Right renal cortex interstitium (tissue), 3 donors: Measurements from ENCODE around the gene WIZ. TPM values are rescaled to one million over a fixed set of nuclear protein-coding genes. Genes with fewer than 3 reads are reported as not detected.
"Not testable (repeated sequence)": the region's sequence is repeated elsewhere in the genome, so short reads cannot be mapped to it uniquely, and the experiment has no call there.

Experiments used
- DNase-seq, 3 donors: peaks; one replicate each; pipeline ENCODE4 v3.0.0-alpha.2; 2013; ENCODE audit warnings: low read depth in 3 of 3, low spot score in 2 of 3
- polyA plus RNA-seq, 3 donors: library from polyadenylated mRNA; unstranded; fragments of 120-200 nt; gene quantifications; one replicate each; pipeline ENCODE4 v1.2.1, GENCODE V29; 2013; ENCODE audit not compliant: insufficient read length in 3 of 3

Gene WIZ
- polyA plus RNA-seq, 3 donors = 22.4 to 26.1 (median 22.4) TPM

DNA sequence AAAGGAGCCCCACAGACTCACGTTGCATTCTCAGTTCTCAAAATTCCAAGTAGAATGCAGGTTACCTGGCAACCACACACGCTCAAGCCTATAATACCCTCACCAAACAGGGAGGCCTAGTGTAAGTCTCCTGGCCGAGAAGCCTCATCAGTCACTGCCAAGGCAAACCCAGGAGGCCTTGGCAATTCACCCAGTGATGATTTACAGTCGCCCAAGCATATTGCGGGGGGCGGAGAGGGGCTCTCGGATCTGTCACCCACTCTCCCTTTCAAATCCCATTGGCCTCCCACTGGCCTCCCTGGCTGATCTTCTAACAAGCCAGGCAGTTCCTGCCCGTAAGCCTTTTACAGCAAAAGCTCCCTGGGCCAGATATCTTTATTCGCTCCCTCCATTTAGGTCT lies 32.1 kb downstream of the WIZ start:
- no peak for DNase-seq

DNA sequence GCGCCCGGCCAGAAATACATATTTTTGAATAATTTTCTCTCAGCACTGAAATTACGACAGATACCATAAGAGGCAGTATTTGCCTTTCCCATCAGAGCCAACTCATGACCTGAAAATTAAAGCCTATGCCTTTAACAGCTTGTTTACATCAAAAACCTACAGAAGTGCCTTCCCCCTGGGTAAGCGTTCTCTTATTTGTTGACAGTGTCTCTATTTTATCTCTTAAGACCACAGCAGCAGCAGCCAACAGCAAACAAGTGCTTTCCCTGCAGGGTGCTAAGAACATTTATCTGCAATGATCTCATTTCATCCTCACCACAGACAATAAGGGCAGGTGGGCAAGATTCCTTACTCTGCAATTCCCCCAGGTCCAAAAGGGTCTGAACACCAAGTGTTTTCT lies 36.9 kb downstream of the WIZ start:
- DNase-seq = no peak

GRCh38 chr19:15411351-15411750 lies 38.4 kb downstream of the WIZ start:
- not testable (repeated sequence) for DNase-seq

DNA sequence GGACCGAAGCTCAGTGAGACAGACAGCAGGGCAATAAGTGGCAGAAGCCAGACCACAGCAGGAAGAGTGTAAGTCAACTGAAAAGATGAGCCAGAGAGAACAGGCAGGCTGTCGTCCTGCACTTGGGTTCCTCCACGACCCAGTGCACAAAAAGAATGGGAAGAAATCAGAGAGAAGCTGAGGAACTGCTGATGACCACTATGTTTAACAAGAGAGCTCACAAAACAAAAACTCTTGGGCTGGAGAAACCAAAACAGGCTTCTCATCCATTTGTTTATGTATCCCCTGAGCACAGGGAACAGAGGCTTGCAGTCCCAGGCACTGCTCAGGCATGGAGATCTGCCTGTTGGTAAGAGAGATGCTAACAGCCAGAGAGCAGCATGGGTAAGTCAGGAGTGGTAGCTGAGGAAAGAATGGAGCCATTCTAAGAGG lies 45.0 kb downstream of the WIZ start:
- no peak for DNase-seq

- no peak for DNase-seq
These were observed 45.5 kb downstream of the WIZ start for GRCh38 chr19:15404097-15404779.

DNA sequence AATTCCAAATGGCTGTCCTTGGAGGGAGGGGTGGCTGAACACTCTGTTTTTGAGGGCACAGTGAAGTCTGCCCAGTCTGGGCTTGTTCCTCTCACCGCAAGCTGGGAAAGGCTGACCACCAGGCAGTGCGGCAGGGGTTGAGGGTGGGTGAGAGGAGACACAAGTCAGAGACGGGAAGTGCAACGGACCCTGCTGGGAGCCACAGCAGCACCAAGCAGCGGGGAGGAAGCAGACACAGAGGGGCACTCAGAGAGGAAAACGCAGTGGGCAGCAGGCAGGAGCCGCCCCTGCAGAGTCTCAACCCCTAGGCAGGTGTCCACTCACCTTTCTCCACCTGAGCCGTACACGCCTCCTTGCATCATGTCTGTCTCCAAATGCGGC lies 46.6 kb downstream of the WIZ start:
- DNase-seq = no peak

- no peak for DNase-seq
These were observed 47.2 kb downstream of the WIZ start for GRCh38 chr19:15402411-15403150.

GRCh38 chr19:15401397-15401710 lies 48.4 kb downstream of the WIZ start:
- DNase-seq = no peak

- DNase-seq = no peak
These were observed 49.0 kb downstream of the WIZ start for GRCh38 chr19:15400521-15401396.

- DNase-seq = no peak
These were observed 50.1 kb downstream of the WIZ start for GRCh38 chr19:15399635-15400034.

GRCh38 chr19:15399234-15399515 lies 50.6 kb downstream of the WIZ start:
- DNase-seq = no peak

DNA sequence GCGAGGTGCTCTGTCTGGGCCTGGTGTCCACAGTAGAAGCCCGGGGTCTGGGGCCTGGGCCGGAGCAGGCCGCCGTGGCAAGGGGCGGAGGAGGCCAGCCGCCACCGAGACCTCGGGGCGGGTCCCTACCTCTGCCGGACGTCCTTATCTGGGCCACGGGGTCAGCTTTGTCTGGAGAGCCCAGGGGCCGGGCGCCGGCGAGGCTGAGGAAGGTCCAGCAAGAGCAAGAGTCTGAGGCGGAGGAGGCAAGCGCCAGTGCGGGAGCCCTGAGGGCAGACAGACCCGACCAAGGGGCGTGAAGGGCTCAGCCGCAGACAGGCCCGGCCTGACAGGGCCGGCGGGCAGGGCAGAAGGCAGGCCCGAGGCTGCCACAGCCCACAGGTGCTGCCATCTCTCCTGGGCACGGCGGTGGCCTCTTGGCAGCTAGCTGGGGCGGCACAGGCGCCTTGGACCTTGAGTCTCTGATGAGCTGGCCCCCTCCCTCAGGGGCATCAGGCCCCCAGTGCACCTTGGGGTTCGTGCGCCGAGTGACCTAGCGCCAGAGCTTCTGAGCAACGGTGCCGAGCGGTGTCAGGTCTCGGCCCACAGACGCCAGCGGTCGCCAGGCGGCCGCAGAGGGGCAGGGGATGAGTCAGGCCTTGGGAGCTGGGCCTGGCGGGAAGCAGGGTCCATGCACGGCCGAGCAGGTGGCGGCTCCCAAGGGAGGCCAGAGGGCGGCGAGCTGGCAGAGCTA lies 51.1 kb downstream of the WIZ start:
- no peak for DNase-seq

- DNase-seq = no peak
These were observed 52.0 kb downstream of the WIZ start for GRCh38 chr19:15397782-15398181.

DNA sequence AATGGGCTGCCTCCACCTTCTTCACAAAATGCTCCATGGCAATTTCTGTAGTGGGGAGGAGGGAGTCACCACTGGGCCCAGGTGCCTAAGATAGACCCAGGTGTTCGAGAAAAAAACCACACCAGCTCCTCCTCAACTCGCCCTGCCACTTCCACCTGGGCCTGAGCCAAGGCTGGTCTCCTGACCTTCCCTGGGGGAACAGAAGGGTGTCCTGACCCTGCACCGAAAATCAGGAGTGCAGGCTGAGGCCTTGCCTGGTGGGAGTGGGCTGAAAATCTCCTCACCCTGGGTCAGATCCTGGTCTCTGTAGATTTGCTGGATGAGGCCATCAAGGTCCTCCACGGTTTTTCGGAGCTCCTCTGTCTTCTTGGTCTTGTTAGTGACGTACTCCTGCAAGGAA lies 52.5 kb downstream of the WIZ start:
- no peak for DNase-seq

DNA sequence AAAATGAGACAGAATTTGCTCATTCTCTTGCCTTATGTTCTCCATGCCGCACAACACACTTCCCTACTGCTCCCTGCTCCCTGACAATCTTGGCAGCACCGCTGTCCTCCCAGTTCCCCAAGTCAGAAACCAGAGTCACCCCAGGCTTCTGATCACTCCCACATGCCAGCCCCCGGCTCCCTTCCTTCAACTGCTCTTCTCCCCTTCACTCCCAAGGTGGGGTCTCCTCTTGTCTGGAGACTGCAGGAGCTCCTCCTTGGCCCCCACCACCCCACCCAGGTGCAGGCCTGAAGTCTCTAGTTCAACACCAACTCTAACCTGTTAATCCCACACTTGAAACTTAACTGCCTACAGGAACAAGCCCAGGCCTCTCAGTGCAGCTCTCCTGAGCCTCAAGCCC lies 53.3 kb downstream of the WIZ start:
- DNase-seq = no peak

DNA sequence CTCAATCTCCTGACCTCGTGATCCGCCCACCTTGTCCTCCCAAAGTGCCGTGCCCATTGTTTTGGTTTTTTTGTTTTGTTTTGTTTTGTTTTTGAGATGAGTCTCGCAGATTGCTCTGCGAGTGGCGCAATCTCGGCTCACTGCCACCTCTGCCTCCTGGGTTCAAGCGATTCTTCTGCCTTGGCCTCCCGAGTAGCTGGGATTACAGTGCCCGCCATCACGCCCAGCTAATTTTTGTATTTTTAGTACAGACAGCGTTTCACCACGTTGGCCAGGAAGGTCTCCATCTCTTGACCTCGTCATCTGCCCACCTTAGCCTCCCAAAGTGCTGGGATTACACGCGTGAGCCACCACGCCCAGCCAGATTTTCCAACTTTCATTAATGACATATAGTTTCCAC lies 54.5 kb downstream of the WIZ start:
- not testable (repeated sequence) for DNase-seq

- no peak for DNase-seq
These were observed 55.3 kb downstream of the WIZ start for GRCh38 chr19:15394426-15394825.

- DNase-seq = no peak
These were observed 55.8 kb downstream of the WIZ start for GRCh38 chr19:15393963-15394362.

DNA sequence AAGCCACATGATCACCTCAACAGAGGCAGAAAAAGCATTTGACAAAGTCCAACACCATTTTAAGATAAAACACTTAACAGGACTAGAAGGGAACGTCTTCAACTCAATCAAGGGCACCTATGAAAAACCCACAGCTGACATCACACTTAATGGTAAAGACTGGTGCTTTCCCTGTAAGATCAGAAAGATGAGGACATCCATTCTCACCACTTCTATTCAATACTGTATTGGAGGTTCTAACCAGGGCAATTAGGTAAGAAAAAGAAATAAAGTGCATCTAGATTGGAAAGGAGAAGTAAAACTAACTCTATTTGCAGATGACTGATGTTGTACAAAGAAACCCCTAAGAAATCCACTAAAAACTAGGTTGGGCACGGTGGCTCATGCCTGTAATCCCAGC lies 58.9 kb downstream of the WIZ start:
- DNase-seq = no peak

GRCh38 chr19:15381864-15382263 lies 67.9 kb downstream of the WIZ start:
- DNase-seq = no peak

- no peak for DNase-seq
These were observed 68.3 kb downstream of the WIZ start for GRCh38 chr19:15381429-15381828.
